Left forelimb (tissue), 1 donor: ENCODE results near the gene TRHDE.
"Not testable (repeated sequence)": the region's sequence is repeated elsewhere in the genome, so short reads cannot be mapped to it uniquely, and the experiment has no call there.

ENCODE experiments used
- DNase-seq: peaks from one replicate; pipeline ENCODE4 v3.0.0-alpha.2; 2018; ENCODE audit warnings: low spot score

The TRHDE gene

GRCh38 chr12:72511906-72512305 lies 239.7 kb downstream of the TRHDE start:
- DNase-seq = no peak

GRCh38 chr12:72520044-72520678 lies 248.0 kb downstream of the TRHDE start:
- DNase-seq = not testable (repeated sequence)

- DNase-seq = no peak
These were observed 249.2 kb downstream of the TRHDE start for GRCh38 chr12:72521326-72521725.

GRCh38 chr12:72522411-72522810 lies 250.2 kb downstream of the TRHDE start:
- no peak for DNase-seq

- DNase-seq = no peak
These were observed 251.6 kb downstream of the TRHDE start for GRCh38 chr12:72523754-72524153.

GRCh38 chr12:72535212-72535990 lies 263.2 kb downstream of the TRHDE start:
- no peak for DNase-seq

GRCh38 chr12:72540811-72541210 lies 268.6 kb downstream of the TRHDE start:
- DNase-seq = no peak

- DNase-seq = no peak
These were observed 271.8 kb downstream of the TRHDE start for GRCh38 chr12:72543777-72544467.

GRCh38 chr12:72546106-72546505 lies 273.9 kb downstream of the TRHDE start:
- no peak for DNase-seq

GRCh38 chr12:72547573-72547972 lies 275.4 kb downstream of the TRHDE start:
- DNase-seq = no peak

GRCh38 chr12:72549184-72549583 lies 277.0 kb downstream of the TRHDE start:
- DNase-seq = no peak

GRCh38 chr12:72560003-72560769 lies 288.0 kb downstream of the TRHDE start:
- no peak for DNase-seq

GRCh38 chr12:72570601-72571000 lies 298.4 kb downstream of the TRHDE start:
- DNase-seq = no peak

- no peak for DNase-seq
These were observed 302.0 kb downstream of the TRHDE start for GRCh38 chr12:72574138-72574537.

GRCh38 chr12:72578327-72578726 lies 306.2 kb downstream of the TRHDE start:
- no peak for DNase-seq

- DNase-seq = no peak
These were observed 314.3 kb downstream of the TRHDE start for GRCh38 chr12:72586456-72586855.

GRCh38 chr12:72602581-72602980 lies 330.4 kb downstream of the TRHDE start:
- DNase-seq = no peak

- DNase-seq = no peak
These were observed 333.8 kb downstream of the TRHDE start for GRCh38 chr12:72605975-72606374.

- no peak for DNase-seq
These were observed 338.2 kb downstream of the TRHDE start for GRCh38 chr12:72610342-72610741.

- no peak for DNase-seq
These were observed 338.7 kb downstream of the TRHDE start for GRCh38 chr12:72610854-72611358.

- no peak for DNase-seq
These were observed 340.0 kb downstream of the TRHDE start for GRCh38 chr12:72612171-72612570.

- DNase-seq = no peak
These were observed 346.6 kb downstream of the TRHDE start for GRCh38 chr12:72618764-72619163.
